IPS DF 4.7 (cell line): ENCODE results near the gene GDPD5.
A peak's percentile ranks its signal among the peaks of the same experiment; 100 is the strongest.

Experiments used
- DNase-seq: peaks from one replicate; pipeline ENCODE4 v3.0.0-alpha.2; 2013; ENCODE audit warnings: low spot score; ENCODE audit errors: extremely low read depth

Gene GDPD5

DNA sequence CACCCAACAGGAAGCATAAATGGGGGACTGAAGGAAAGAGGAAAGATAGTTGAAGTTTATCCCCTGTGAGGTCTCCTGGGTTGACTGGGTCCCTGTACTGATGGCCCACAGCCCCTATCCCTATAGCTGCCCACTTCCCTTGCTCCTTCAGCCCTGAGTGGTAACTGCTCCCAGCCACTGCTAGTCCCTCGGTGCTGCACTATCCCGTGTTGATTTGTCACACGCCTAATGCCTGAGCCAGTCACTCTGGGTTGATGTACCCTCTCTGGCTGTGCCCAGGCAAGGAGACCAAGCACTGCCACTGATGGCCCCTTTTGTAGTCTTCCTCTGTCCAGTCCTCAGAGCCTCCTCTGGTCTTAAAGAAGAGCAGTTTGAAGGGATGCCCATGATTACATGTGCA is 9.6 kb downstream of the GDPD5 start:
- DNase-seq: no peak

DNA sequence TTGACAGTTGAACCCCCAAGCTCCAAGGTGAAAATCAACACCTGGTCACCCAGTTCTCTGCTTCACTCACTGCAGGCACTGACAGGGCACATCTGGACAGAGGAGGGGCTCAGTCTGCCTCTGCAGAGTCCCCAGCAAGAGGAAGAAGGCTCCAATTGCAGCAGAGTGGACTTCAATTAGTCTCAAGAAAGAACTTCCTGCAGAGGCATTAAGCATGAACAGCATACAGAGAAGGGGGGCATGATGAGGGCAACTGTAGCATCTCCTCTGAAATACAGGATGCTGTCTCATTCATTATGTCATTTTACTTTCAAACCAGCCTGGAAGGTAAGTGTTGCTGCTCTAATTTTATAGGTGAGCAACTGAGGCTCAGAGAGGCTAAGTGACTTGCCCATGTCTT is 11.1 kb downstream of the GDPD5 start:
- no peak for DNase-seq

DNA sequence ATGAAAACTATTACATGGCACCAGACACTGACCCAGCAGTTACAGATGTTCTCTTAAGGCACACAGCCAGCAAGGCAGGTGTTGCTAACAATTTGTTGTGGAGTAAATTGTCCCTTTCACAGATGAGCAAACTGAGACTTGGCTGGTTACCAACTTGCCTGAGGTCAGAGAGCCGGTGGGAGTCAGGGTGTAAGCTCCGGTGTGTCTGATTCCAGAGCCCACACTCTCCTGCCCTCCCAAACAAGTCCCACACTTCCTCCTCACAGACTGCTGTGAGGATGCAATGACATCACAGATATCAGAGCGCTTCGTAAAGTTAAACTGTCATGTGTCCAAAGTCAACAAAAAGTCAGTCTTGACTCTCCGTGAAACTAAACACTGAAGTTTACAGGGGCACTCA is 12.5 kb downstream of the GDPD5 start:
- no peak for DNase-seq

DNA sequence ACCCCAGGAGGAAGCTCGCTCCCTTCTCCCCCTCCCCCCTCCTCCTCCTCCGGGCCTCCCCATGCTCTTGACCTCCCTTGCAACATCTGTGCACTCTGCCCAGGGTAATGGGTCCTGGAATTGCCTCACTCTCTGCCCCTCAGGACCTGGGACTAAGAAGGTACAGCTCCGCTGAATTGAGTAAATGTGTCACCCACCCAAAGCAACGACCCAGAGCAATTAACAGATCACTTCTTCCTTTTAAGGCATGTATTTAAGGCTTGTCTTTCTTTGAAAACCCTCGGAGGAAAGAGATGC is 15.1 kb downstream of the GDPD5 start:
- no peak for DNase-seq

DNA sequence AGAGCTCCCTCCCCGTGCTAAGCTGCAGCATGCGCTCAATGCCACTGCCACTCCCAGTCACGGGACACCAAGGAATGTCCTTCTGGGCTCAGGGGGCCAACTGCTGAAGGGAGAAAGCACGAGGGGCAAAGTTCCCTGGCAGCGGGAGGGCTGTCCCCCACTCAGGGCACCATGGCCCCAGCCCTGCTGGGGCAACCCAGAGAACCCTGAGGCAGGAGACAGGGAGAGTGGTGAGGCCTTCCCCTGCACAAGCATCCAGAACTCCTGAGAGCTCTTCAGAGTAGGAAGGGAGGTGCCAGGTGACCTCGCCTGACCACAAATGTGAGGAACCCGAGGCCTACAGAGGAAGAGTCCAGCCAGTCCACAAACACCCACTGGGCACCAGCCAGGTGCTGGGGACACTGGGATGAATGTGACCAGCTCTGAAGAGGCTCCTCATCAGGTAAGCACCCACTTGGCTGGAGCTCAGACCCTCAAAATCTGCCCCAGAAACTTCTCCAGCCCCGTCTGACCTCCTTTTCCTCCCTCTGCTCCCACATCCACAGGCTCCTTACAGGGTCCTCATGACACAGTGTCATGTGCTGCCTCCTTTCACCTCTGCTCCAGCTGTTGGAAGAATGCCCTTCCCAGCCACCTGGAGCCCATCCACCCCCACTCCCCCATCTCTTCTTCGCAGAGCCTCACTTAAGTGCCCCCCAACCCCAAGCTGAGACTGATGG is 15.6 kb downstream of the GDPD5 start:
- DNase-seq: no peak

DNA sequence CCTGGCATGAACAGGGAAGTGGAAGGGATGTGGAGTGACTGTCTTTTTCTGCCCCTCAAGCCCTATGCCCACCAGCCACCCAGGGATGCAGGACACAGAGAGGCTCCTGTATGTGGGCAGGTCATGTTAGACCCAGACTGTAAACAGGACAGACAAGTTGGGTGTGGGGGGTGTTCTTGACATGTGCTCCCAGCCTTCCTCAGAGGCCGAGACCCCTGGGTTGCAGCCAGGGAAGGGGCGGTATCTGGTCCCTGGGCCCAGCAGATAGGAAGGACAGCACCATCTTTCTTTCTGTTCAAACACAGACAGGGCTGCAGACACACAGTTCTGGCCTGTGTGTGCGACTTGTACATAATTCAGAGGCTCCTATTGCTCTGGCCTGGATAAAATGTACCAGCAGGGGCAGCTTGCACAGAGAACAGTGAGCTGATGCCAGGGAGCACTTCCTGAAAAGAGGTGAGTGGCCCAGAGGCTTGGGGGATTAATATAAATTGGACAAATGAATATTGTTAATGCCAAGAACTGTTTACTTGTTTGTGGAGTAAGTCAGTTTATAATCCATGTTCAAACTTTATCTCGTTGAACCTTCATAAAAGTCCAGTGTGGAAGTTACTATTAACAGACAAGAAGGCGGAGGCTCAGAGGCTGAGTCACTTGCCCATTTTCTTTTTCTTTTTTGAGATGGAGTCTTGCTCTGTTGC is 16.6 kb downstream of the GDPD5 start:
- DNase-seq: no peak

DNA sequence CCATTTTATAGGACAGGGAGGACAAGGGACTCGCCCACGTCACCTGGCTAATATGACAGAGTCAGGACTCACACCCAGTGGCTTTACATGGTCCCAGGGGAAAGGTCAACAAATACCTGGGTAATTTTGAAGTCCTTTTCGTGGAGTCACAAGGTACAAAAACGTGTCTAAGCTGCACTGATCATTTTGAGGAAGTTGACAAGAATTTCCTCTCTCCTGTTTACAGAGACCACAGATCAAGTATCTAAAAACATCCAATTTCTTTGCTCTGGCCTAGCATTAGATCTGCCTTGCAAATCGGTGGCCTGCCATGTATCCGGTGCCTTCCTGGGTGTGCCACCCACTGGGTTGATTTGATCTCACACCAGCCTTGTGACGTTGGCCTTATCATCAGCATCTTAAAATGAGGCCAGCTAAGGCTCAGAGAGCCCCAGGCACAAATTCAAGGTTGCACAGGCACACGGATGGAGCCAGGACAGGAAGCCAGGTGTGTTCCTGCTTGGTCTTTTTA is 17.6 kb downstream of the GDPD5 start:
- DNase-seq: no peak

DNA sequence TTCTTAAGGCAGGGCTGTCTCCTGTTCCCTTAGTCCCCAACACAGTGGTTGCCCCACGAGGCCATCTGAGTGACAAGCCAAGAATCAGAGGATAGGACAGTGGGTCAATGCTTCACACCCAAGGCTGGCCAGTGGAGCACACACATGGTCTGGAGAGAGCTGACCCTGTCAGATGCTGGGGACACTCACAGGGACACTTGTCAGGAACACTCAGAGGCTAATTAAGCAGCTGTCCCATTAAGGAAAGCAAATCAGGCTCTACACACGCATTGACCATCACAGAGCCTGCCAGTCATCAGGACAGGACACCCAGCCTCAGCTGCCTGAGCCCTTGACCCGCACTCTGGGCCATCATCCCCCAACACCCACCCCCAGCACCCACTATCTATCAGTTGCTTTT is 18.2 kb downstream of the GDPD5 start:
- DNase-seq: no peak

DNA sequence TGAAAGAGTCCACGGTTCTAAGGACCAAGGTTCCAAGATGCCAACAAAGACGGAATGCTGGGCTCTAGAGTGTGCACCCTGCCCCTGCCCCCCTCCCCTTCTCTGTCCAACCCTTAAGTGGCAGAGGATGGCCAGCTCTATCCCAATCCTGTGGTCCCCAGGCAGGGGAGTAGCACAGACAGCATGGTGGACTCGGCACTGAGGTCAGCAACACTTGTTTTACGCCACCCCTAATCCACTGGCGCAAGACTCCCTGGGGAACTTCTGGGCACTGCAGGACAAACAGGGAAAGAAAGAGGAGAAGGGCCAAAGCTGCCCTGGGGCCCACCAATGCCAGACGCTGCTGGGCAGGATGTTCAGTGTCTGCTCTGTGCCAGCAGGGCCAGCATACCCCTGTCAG is 18.9 kb downstream of the GDPD5 start:
- no peak for DNase-seq

DNA sequence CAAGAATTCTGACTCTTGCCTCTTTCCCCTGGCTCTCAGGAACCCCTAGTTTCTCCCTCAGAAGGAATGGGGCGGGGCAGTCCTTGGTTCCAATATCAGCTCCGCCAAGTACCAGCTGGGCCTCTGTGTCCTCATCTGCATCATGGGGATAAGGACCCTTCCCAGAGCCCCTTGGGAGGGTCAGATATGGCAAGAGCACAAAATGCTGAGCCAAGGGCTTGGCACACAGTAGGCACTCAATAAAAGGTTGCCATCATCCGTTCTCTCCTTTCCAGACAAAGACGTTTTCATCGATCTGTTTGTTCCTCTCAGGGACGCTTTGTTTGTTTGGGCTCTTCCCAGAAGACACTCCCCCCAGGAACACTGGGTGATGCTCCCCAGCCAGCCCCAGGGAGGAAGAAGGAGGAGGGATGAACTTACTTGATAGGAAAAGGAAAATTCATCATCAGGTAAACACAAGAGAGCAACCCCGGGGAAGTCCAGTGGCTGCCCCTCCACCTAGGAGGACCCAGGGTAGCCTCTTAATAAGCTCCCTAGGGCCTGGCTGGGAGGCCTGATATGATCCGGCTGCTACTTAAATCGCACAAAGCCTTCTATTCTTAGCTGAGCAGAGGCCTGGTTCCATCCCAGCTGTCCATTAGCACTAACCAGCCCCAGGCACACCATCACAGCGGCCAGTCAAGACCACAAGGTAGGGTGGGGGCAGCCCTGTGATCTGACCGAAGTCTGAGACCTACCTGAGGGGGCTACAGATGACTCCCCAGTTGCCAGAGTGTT is 19.6 kb downstream of the GDPD5 start:
- no peak for DNase-seq

DNA sequence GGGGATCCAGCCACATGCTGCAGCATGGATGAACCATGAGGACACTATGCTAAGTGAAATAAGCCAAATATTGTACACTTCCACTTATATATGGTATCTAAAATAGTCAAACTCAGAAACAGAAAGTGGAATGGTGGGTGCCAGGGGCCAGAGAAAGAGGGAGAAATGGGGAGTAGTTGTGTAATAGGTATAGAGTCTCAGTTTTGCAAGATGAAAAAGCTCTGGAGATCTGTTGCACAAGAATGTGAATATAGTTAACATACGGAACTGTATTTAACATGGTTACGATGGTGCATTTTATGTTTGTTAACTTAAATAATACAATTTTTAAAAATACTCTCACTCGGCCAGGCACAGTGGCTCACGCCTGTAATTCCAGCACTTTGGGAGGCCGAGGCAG is 21.2 kb downstream of the GDPD5 start:
- no peak for DNase-seq

DNA sequence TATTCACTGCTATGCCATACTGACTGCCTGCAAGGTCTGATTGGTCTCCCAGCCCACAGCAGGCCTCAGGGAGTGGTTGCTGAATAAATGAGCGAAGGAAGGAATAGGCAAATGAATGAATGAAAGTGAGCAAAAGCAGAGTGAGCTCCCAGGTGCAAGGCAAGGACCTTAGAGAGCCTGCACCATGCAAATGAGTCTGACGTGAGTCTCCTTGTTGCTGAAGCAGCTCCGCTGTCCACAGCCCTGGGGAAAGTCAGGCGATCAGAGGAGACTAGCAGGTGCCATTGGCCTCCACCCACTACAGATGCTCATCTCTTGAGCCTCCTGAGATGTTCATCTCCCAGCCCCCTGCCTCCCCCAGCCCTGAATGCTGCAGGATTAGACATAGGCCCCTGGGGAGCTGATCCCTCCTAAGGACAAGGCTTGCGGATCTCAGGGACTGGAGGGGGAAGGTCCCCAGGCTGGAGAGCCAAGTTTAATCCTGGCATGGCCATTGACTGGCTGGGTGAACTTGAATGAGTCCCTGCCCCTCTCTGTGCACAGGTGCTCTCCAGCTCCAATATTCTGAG is 22.1 kb downstream of the GDPD5 start:
- no peak for DNase-seq

DNA sequence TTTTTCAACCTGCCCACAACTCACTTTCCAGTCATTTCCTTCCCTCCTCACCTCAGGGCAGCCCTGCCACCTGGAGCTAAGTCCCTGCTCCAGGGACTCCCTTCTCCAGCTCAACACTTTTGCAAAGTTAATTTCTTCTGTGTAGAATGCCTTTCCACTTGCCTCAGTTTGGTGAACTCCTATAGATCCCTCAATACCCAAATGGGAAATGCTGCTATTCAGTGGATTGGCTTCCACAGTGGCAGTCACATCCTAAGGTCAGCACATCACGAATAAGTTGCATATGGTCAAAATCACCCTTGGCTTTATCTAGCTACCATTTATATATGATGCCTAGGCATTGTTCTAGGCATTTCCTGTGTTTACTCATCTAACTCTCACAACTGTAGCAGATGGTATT is 23.6 kb downstream of the GDPD5 start:
- no peak for DNase-seq

DNA sequence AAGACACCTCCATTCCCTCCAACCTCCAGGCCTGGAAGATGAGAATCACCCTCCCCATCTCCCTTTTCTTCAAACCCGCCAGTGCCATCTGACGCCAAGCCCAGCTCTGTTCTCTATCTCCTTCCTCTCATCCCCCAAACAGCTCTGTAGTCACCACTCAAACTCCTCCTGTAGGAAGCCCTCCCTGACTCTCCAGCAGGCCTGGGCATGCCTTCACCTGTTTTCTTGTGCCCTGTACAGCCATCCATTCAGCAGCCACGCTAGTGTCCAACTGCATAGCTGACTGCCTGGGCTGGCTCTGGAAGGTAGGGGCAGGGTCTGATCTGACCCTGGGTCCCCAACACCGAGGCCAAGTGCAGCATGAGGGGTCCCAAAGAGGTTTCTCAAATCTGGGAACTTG is 25.0 kb downstream of the GDPD5 start:
- no peak for DNase-seq

DNA sequence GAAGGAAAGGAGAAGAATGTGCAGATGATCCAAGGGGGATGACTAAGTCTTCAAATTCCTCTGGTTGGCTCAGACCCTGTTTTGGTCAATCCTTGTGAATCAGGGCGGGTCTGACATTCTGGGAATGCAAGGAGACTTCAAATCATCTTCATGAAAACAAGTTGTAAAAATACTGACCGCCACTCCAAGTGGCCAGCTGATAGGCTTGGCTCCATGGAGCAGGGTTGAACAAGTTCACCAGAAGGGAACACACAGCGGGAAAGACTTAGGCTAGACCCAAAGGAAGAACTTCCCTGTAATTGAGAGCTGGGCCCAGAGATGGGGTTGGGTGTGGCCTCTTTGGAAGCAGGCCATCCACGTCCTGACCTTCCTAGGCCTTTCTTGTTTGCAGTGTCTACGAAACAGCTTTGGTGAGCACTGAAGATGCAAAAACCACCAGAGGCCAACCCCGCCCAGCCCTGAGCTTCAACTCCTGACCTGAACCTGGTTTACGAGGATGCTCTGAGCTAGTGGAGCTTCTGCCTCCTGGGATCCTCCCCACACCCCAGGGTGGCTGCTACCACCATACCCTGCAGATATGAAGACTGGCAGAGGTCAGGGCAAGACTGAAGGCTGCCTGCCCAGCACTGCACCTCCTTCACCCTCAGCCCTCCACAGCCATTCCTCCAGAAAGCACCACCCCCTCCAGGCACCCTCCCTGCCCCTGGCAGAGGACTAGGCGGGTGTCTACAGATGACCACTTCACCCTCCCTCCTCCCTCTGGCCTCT is 26.1 kb downstream of the GDPD5 start:
- no peak for DNase-seq

DNA sequence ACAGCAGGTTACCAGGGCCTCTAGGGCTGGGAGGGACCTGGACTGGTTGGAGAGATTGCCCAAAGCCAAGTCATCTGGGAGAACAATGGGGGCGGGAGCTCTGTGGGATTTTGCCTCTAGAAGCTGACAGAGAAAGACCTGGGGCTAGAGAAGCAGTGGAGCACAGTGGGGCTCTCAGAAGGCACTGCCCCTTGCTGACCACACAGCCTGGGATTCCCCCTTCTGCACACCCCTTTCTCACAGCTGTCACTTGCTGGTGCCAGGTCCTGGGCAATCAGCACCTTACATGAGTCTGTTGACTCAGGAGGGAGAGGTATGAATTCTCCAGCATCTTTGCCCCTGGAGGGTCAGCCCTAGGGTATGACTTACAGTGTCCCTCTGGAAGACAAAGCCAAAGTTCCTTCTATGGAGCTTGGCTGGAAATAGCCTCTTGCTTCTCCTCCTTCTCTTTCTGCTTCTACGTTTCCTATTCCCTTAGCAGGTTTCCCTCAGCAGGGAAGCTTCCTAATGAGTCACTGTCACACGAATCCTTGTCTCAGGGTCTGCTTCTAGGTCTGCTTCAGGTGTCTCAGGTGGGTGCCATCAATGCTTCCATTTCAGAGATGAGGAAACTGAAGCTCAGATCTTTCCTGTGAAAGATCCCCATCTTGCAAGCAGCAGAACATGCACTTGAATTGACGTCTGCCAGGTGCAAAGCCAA is 27.0 kb downstream of the GDPD5 start:
- no peak for DNase-seq

DNA sequence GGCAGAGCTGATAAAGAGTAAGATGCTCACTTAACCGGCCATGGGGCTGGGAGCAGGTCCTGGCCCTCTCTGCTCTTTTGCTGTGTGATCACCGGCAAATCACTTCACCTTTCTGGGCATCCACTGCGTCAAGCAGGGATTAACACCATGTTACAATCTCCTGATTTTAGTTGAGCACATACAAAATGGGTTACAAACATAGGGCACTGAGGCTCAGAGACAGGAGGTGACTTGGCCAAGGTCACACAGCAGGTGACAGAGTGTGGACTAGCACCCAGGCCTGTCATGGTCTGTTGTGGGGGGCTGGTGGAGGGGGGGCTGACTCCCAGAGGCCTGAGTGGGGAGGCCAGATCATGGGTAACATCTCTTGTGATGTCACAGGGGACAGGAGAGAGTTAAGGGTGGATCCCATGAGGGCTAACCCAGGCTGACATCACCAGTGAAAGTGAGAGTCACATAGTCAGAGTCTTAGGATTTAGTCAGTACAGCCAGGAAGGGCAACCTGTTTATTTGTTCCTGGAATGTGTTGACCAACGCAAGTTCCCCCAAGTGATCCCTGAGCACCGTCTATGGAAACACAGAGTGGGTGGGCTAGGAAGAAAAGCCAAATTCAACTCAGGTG is 27.8 kb downstream of the GDPD5 start:
- no peak for DNase-seq

DNA sequence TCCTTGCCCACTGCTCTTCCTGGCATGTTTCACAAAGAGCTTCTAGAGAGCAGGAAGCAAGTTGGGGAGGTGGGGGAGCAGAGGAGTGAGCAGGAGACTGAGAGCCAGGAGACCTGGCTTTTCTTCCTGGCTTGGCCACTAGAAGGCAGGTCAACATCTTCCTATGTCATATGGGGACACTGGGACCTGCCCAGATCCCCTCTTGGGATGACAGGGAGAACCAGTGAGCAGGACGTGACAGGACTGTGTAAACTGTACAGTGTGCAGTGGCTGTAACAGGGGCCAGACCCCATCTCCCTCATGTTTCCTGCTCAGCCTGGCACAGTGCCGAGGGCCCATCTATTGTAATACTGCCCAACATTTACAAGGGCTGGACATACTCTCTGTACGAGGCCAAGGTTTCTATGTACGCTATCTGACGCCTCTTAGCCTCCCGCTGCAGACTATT is 29.4 kb downstream of the GDPD5 start:
- peak; percentile 41 for DNase-seq

DNA sequence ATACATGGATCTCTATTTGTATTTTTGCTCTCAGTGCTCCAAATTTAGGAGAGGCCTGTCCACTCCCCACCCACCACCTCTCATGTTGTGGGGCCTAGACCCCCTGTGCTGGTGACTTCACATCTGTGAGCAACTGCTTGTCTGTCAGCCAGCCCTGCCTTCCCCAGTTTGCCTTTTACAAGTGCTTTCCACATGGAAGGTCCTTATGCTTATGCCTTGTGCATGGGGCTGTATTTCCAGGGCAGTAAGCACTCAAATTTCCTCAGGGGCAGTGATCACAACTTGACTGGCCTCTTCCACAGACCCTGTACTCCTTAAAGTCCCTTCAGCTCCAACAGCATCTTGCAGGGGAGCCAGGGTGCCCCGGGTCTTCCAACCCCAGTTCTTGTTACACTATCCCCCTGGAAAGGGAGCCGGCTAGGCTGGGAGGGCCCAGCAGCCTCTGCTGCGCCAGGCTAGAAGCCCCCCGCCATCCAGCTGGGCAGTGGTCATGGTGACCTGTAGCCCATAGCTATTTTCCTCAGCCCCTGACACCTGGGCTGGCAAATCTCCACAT is 29.9 kb downstream of the GDPD5 start:
- no peak for DNase-seq

DNA sequence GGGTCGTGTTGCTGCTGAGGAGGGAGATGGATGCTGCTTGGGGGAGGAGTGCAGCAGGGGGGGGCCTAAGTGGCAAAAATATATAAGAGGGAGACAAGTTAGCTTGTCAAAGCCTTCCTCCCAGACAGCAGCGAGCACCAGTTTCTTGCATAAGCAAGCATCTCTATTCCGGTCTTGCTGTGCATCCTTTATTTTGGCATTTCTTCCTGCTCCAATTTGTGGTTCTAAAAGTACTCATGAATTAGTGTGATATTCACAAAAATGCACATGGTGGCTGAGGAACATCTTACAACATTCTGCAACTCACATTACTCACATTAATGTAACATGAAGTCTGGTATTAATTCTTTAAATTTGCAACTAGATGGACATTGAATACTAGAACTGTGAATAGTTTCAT is 32.1 kb downstream of the GDPD5 start:
- DNase-seq: no peak
